GM19025 (cell line): ENCODE measurements around the gene CNRIP1.

ENCODE experiments used
- ATAC-seq: cut with Tn5 transposase; IDR thresholded peaks from one replicate; pipeline ENCODE4 v1.9.1; 2021; ENCODE audit warnings: mild to moderate bottlenecking, low read depth, moderate library complexity; ENCODE audit not compliant: unreplicated experiment

The CNRIP1 gene

DNA sequence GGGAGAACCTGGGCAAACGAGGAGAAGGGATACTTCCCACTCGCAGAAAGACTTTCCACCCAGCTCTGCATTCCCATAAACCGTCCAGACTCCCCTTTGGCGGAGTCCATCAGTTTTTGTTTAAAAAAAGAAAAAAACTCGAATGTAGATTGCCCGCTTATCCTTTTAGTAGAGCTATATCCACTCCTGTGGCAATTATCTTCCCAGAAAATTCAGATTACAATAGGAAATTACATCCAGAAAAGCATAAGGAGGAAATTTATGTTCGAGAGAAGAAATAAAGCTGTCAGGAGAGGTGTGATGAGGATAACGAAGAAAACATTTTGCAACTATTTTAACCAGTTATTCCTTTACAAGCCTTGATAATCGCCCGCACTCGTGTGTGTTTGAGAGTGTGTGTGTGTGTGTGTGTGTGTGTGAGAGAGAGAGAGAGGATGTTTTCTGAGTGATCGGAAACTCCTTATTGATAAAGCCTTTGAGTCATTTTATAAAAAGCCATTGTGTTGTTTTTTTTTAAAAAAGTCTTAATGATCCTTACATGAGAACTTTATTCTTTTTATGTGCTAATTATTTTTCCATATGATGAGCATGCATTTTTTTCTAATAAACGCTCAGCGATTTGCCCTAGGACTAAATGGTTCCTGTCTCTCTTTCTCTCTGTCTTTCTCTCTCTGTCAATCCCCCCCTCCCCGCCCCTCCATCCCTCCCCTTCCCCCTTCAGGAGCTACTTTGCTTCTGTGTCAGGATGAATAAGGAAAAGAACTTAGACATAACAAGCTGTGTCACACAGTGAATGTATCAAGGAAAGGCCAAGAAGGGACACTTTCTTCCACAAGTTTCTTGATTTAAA lies 66.3 kb downstream of the CNRIP1 start:
- no peak for ATAC-seq

- peak; percentile 82 for ATAC-seq
Measured at GRCh38 chr2:68252400-68253218, 67.1 kb downstream of the CNRIP1 start, which contains the start of gene PPP3R1. Gene PPP3R1 (minus strand): TSS chr2:68252532. CDS start chr2:68252127, 405 bp downstream.

DNA sequence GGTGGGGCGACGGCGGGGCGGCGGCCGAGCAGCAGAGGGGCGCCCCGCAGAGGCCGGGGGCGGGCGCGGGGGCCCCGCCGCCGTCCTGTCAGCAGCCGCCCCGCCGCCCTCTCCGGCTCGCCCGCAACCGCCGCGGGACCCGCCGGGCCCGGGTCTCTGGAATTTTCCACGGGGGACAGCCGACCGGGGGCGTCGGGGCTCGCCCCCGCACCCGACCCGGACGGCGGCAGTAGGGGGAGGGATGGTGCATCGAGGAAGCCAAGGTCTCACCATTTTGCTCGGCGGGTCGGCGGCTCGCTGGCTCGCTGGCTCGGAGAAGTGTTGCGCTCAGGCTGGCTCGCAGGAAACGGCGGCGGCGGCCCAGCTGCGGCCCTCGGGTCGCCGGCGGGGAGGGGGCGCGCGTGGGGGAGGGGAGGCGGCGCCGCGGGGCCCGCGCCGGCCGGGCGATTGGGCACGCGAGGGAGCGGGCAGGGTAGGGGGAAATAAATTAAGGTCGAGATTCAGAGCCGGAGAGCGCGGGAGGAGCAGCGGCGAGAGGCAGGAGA lies 67.8 kb downstream of the CNRIP1 start:
- ATAC-seq, result peak; percentile 4

DNA sequence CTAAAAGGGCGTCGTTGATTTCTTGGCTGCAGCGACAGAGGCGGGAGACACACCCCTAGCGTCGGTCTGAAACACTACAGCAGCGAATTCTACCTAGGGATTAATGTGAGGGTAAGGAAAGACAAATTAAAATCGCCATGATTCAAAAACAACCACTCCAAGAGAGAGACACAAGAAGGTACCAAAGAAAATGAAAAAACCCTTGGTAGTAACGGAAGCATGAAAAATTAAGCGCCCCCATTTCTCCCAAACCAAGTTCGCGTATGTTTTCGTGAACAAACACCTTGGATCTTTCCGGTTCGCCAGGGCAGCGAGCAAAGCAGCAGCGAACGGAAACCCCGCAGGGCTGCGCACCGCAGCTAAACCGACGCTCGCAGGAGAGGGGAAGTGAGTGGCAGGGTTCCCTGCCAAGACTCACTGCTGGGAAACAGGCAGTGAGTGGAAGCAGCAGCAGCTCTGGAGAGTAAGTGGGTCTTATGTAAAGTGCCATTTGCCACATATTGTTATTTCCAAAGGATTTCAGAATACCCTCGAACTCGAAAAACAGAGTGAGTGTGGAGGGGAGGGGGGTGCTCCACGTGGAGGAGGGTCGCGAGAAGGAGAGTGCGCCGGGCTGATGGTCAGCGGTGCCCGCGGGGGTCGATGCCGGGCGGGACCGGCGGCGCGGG lies 68.4 kb downstream of the CNRIP1 start:
- ATAC-seq, result peak; percentile 35

DNA sequence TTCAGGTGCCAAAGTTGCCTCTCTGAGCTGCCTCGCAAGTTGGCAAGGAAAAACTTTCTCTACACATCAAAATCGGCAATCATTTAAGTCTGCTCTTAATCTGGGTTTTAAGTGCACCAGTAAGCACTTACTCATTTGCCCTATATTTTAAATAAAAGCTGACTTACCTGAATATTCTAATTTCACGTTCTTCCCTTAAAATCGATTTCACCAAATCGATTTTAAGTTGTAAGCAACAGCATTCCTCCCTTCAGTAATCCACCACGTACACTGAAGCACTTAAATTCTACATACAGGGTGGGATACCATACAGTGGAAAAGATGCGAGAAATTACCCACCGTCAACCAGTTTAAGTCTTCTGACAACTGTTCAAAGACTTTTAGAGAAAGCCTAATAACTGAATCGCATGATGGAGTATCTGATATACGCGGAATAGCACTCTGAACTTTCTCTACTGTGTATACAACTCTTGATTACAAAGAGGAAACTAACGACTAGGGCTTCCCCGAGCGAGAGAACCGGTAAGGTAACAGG lies 69.0 kb downstream of the CNRIP1 start:
- ATAC-seq, result no peak

- no peak for ATAC-seq
Measured at GRCh38 chr2:68250196-68250595, 69.6 kb downstream of the CNRIP1 start.

- no peak for ATAC-seq
Measured at GRCh38 chr2:68248806-68249205, 70.9 kb downstream of the CNRIP1 start.

GRCh38 chr2:68248361-68248760 lies 71.4 kb downstream of the CNRIP1 start:
- no peak for ATAC-seq

GRCh38 chr2:68246396-68246795 lies 73.4 kb downstream of the CNRIP1 start:
- ATAC-seq, result no peak

DNA sequence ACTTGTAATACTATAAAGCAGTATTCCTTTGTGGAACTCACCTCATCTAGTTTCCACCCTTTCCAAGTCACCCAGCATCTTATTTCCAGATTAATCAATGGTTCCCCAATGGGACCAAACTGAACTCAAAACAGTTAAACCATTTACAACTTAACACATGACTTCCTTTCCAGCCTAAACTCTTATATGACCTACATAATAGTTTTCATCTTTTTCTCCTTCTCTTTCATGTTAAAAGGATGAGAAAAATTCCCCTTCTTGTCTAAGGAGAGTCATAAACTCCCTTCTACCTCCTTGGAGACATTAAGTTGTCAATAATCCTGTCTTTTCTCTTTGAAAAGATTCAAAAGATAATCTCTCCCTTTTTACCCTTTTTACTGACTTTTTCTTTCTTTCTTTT lies 74.1 kb downstream of the CNRIP1 start:
- no peak for ATAC-seq

GRCh38 chr2:68245066-68245465 lies 74.7 kb downstream of the CNRIP1 start:
- ATAC-seq, result no peak

DNA sequence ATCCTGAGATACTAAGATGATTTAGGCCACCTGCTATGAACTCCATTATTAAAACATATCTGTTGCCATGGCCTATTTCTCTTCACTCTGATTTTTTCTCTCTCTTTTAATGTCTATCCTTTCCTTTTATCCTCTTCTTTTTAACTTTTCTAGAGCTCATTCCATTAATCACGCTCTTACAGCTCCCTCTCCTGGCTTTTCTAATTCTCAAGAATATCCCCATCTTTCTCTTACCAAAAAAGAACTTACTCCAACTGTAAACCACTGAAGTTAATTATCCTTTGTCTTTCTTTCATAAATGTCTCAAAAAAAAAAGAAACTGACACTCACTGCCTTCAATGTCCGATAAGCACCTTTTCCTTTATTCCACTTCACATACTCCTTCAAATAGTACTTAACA lies 75.3 kb downstream of the CNRIP1 start:
- ATAC-seq, result no peak
